ENCODE measurements around the gene SPAG9.

DNA sequence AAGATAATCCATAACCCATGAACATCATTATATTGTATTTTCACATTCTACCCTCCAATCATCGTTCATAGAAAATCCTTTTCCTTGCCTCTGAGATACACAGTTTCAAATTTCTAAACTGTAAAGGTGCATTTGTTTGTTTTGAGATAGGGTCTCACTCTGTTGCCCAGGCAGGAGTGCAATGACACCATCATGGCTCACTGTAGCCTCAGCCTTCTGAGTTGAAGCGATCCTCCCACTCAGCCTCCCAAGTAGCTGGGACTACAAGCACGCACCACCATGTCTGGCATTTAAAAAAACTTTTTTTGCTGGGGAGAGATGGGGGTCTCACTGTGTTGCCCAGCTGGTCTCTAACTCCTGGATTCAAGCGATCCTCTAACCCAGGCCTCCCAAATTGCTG lies 196.4 kb downstream of the SPAG9 start:
- TF ChIP-seq, protein P1, sequence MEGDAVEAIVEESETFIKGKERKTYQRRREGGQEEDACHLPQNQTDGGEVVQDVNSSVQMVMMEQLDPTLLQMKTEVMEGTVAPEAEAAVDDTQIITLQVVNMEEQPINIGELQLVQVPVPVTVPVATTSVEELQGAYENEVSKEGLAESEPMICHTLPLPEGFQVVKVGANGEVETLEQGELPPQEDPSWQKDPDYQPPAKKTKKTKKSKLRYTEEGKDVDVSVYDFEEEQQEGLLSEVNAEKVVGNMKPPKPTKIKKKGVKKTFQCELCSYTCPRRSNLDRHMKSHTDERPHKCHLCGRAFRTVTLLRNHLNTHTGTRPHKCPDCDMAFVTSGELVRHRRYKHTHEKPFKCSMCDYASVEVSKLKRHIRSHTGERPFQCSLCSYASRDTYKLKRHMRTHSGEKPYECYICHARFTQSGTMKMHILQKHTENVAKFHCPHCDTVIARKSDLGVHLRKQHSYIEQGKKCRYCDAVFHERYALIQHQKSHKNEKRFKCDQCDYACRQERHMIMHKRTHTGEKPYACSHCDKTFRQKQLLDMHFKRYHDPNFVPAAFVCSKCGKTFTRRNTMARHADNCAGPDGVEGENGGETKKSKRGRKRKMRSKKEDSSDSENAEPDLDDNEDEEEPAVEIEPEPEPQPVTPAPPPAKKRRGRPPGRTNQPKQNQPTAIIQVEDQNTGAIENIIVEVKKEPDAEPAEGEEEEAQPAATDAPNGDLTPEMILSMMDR (IDR thresholded peaks at IDR 0.05): no peak
- TF ChIP-seq EP300 (IDR thresholded peaks at IDR 0.05) (no peak), POLR2A (IDR thresholded peaks at IDR 0.05) (no peak)

Data from sigmoid colon (tissue), 4 donors.